Vagina (tissue), 2 donors: Measurements from ENCODE around the gene LZTFL1. TPM values are rescaled to one million over a fixed set of nuclear protein-coding genes. Genes with fewer than 3 reads are reported as not detected.

Experiments
- DNase-seq, 2 donors: peaks; one replicate each; pipeline ENCODE4 v3.0.0-alpha.2; 2017; ENCODE audit errors: extremely low spot score in 2 of 2
- H3K27ac ChIP-seq: fragments of 200-600 bp; sonication (generic); one replicate; pipeline ENCODE4 v1.5.1; 2019
- H3K27me3 ChIP-seq: fragments of 200-600 bp; sonication (generic); one replicate; pipeline ENCODE4 v1.5.1; 2019
- H3K36me3 ChIP-seq, 2 donors: fragments of 200-600 bp; sonication (generic); one replicate each; pipeline ENCODE4 v1.5.1; 2017 to 2019
- H3K4me1 ChIP-seq: fragments of 200-600 bp; sonication (generic); one replicate; pipeline ENCODE4 v1.5.1; 2019
- H3K4me3 ChIP-seq, 2 donors: fragments of 200-600 bp; sonication (generic); 1 replicate in 1 of 2; 2 replicates in 1 of 2; pipeline ENCODE4 v1.5.1; 2016 to 2019
- H3K9me3 ChIP-seq: fragments of 200-600 bp; sonication (generic); one replicate; pipeline ENCODE4 v1.5.1; 2019
- POLR2A ChIP-seq, 2 donors: fragments of 450-650 bp; IDR thresholded peaks; one replicate each; pipeline ENCODE4 v1.6.1; 2017; ENCODE audit warnings: antibody characterized with exemption in 2 of 2, mild to moderate bottlenecking in 2 of 2, moderate library complexity in 2 of 2
- POLR2AphosphoS5 ChIP-seq, 2 donors: sonication (generic); formaldehyde crosslinking; IDR thresholded peaks; one replicate each; pipeline ENCODE4 v1.9.0; 2017; ENCODE audit warnings: antibody characterized with exemption in 2 of 2, mild to moderate bottlenecking in 2 of 2, low read depth in 1 of 2; ENCODE audit not compliant: insufficient read depth in 1 of 2
- intact Hi-C: fragments of 100-400 bp; cut with DNase I; formaldehyde crosslinking; loops from one replicate; pipeline ENCODE4 v1.15.1; 2023
- total RNA-seq: library from RNA; depleted of rRNA; stranded (reverse); fragments of >200 nt; gene quantifications from one replicate; pipeline ENCODE4 v1.2.3, GENCODE V29; 2016
- TF ChIP-seq, protein P1 (sequence below), 3 experiments: fragments of 450-650 bp in 2 of 3; fragments of 200-600 bp in 1 of 3; sonication (generic) in 1 of 3; IDR thresholded peaks; one replicate each; pipeline ENCODE4 v1.5.1; 2017 to 2019; ENCODE audit warnings: antibody characterized with exemption in 3 of 3, mild to moderate bottlenecking in 2 of 3, moderate library complexity in 2 of 3

The LZTFL1 gene
- total RNA-seq, 1 donor from 2014 or later, result 9.1 TPM

DNA sequence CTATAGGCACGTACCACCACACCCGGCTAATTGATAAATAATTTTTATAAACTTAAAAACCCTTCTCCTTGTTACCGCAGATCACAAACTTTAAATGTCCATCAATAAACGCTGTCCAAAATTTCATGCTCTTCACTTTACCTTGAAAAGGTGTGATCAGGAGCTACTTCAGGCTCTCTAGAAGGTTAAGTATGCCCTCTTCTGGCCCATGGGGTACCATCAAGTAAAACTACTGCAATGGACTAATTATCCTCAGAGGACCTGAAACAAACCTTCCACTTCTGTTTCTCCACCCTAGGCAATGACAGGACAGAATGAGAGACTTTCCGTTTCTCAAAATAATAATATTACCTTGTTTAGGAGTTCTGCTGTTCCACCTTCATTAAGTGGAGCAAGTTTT, 9.2 kb downstream of the LZTFL1 start:
- intact Hi-C loops, result no loop called here
- no peak overlapping the region for H3K4me3 ChIP-seq
- H3K36me3 ChIP-seq, result peaks cover 0 to 31% of the 10 kb centered on the region in 2 donors
- no peak for DNase-seq
- TF ChIP-seq, protein P1, sequence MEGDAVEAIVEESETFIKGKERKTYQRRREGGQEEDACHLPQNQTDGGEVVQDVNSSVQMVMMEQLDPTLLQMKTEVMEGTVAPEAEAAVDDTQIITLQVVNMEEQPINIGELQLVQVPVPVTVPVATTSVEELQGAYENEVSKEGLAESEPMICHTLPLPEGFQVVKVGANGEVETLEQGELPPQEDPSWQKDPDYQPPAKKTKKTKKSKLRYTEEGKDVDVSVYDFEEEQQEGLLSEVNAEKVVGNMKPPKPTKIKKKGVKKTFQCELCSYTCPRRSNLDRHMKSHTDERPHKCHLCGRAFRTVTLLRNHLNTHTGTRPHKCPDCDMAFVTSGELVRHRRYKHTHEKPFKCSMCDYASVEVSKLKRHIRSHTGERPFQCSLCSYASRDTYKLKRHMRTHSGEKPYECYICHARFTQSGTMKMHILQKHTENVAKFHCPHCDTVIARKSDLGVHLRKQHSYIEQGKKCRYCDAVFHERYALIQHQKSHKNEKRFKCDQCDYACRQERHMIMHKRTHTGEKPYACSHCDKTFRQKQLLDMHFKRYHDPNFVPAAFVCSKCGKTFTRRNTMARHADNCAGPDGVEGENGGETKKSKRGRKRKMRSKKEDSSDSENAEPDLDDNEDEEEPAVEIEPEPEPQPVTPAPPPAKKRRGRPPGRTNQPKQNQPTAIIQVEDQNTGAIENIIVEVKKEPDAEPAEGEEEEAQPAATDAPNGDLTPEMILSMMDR (IDR thresholded peaks at IDR 0.05), result no peak
- TF ChIP-seq POLR2A (IDR thresholded peaks at IDR 0.05), result no peak
- no peak for TF ChIP-seq POLR2AphosphoS5 (IDR thresholded peaks at IDR 0.05; ENCODE audit: insufficient read depth in 1 of 2, low read depth in 1 of 2)
- no peaks in the 10 kb centered on the region for H3K27me3 ChIP-seq
- H3K4me1 ChIP-seq, result no peaks in the 10 kb centered on the region
- no peaks in the 10 kb centered on the region for H3K9me3 ChIP-seq
- no peak overlapping the region for H3K27ac ChIP-seq

DNA sequence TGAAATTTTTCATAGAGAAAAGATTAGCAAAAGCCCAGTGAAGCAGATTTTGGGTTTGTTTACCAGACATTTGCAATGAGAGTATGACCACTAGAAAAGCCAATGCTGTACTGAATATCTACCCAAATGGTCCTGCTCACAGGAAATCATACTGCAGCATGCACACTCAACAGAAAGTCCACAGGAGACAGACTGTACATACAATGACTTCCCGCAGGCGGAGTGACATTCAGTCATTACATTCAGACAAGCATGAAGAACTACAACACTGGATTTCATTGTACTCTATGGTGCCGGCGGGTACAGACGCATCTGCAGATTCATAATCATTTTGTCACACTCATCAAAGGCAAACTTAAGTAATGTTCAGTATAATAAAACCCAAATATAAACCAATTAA, 11.8 kb downstream of the LZTFL1 start:
- no peaks in the 10 kb centered on the region for H3K9me3 ChIP-seq
- intact Hi-C loops, result no loop called here
- no peak overlapping the region for H3K27ac ChIP-seq
- no peaks in the 10 kb centered on the region for H3K27me3 ChIP-seq
- H3K36me3 ChIP-seq, result peaks cover 0 to 46% of the 10 kb centered on the region in 2 donors
- TF ChIP-seq POLR2A (IDR thresholded peaks at IDR 0.05), result no peak
- TF ChIP-seq POLR2AphosphoS5 (IDR thresholded peaks at IDR 0.05; ENCODE audit: insufficient read depth in 1 of 2, low read depth in 1 of 2), result no peak
- TF ChIP-seq, protein P1 (IDR thresholded peaks at IDR 0.05), result no peak
- H3K4me1 ChIP-seq, result no peaks in the 10 kb centered on the region
- DNase-seq, result no peak
- no peak overlapping the region for H3K4me3 ChIP-seq

DNA sequence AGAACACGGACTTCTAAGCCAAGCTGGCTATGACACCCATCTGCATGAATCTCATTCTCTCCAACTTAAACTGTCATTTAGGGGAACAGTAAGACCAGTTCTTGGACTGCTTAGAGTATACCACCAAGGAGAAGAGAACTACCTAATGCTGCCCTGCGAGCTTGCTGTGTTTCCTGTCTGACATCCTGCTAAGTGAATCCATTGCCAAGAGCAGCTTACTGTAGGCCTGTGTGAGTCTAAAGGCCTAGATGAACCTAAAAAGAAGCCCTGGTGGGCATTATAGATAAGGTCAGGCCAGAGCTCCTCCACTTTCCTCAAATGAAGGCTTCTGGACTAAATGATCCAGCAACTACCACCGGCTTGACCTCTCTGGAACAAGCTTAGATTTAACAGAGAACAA, 15.0 kb downstream of the LZTFL1 start:
- peaks cover 0 to 34% of the 10 kb centered on the region in 2 donors for H3K36me3 ChIP-seq
- no peaks in the 10 kb centered on the region for H3K4me1 ChIP-seq
- H3K27ac ChIP-seq, result no peak overlapping the region
- no peaks in the 10 kb centered on the region for H3K9me3 ChIP-seq
- intact Hi-C loops, result no loop called here
- DNase-seq, result no peak
- H3K27me3 ChIP-seq, result no peaks in the 10 kb centered on the region
- H3K4me3 ChIP-seq, result no peak overlapping the region
- TF ChIP-seq POLR2AphosphoS5 (IDR thresholded peaks at IDR 0.05; ENCODE audit: insufficient read depth in 1 of 2, low read depth in 1 of 2), result no peak
- no peak for TF ChIP-seq POLR2A (IDR thresholded peaks at IDR 0.05)
- TF ChIP-seq, protein P1 (IDR thresholded peaks at IDR 0.05), result no peak

DNA sequence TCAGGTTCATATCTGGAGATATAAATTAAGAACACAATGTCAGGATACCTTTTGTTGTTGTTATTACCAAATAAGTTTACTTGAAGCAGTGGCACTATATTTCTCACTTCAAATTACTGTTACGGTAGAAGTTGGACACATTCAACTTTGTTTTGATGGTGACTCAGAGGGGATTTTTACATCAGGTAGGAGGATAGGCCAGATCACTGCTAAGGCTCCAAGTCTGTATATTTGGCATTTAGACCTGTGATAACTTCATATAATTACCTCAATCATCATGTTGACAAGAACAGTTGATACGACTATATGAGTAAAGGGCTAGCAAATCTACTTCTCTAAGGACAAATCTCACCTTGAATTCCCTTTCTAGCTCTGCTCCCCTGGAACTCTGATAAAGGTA, 15.6 kb downstream of the LZTFL1 start:
- no peak overlapping the region for H3K4me3 ChIP-seq
- no peak overlapping the region for H3K27ac ChIP-seq
- no peaks in the 10 kb centered on the region for H3K27me3 ChIP-seq
- no peaks in the 10 kb centered on the region for H3K9me3 ChIP-seq
- TF ChIP-seq, protein P1 (IDR thresholded peaks at IDR 0.05), result no peak
- TF ChIP-seq POLR2AphosphoS5 (IDR thresholded peaks at IDR 0.05; ENCODE audit: insufficient read depth in 1 of 2, low read depth in 1 of 2) (no peak), POLR2A (IDR thresholded peaks at IDR 0.05) (no peak)
- no peak for DNase-seq
- intact Hi-C loops, result no loop called here
- H3K36me3 ChIP-seq, result peaks cover 0 to 34% of the 10 kb centered on the region in 2 donors
- no peaks in the 10 kb centered on the region for H3K4me1 ChIP-seq

DNA sequence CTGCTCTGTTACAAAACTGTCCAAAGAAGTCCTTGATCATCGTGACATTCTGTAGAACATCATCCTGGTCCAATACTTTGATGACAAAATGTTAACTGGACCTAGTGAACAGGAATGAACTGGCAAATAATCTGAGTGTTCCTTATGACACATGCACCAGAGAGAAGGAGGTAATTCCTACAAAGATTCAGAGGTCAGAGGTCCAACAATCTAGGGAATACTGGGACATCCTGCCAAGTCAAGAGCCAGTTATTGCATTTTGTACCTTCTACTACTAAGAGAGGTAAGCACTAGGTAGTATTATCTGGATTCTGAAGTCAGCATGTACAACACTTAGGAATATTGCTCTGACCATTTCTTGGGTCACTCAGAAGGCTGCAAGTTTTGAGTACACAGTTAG, 20.8 kb downstream of the LZTFL1 start:
- TF ChIP-seq, protein P1 (IDR thresholded peaks at IDR 0.05), result no peak
- no peak for TF ChIP-seq POLR2A (IDR thresholded peaks at IDR 0.05)
- TF ChIP-seq POLR2AphosphoS5 (IDR thresholded peaks at IDR 0.05; ENCODE audit: insufficient read depth in 1 of 2, low read depth in 1 of 2), result no peak
- Histone ChIP-seq H3K27me3 (no peaks in the 10 kb centered on the region), H3K4me1 (peaks cover 7% of the 10 kb centered on the region), H3K9me3 (no peaks in the 10 kb centered on the region), H3K36me3 (peaks cover 0 to 23% of the 10 kb centered on the region in 2 donors), H3K4me3 (no peak overlapping the region), H3K27ac (no peak overlapping the region)
- DNase-seq, result no peak
- intact Hi-C loops, result no loop called here
